Endothelial cell of umbilical vein (primary cell): ENCODE results near the gene POLD3. TPM values are rescaled to one million over a fixed set of nuclear protein-coding genes. Genes with fewer than 3 reads are reported as not detected.

Source experiments
- BruUV-seq: library from RNA; stranded (reverse); fragments of 400-500 nt; replicated peaks from 2 replicates; lab custom pipeline; 2021; lab: Mats Ljungman, UMichigan
- CTCF ChIA-PET: fragments of 300-600, 350-600 bp; sonication (Branson Sonifier 250); formaldehyde crosslinking; loops from one replicate; lab custom pipeline; 2021; ENCODE audit warnings: antibody characterized with exemption, inconsistent platforms; lab: Charles Lee
- POLR2A ChIA-PET: fragments of 300-600, 350-600 bp; sonication (Branson Sonifier 250); formaldehyde crosslinking; loops from one replicate; lab custom pipeline; 2021; ENCODE audit warnings: antibody characterized with exemption, inconsistent platforms; lab: Charles Lee
- DNase-seq: peaks from one replicate; pipeline ENCODE4 v3.0.0-alpha.2; 2011; ENCODE audit warnings: low read depth, low spot score
- FAIRE-seq: peaks from 2 replicates; lab custom pipeline; 2011; peaks lifted over from hg19 to GRCh38; lab: Jason Lieb, UNC
- H2AFZ ChIP-seq: 2 replicates; pipeline ENCODE4 v1.6.0; 2012; ENCODE audit warnings: low read depth, low read length, control low read depth, inconsistent platforms
- H3K27ac ChIP-seq: 2 replicates; pipeline ENCODE4 v1.5.1; 2011; ENCODE audit warnings: low read depth, mild to moderate bottlenecking, control low read depth, low read length, moderate library complexity; ENCODE audit not compliant: insufficient read depth
- H3K27me3 ChIP-seq, 2 experiments: 2 replicates each; pipeline versions ENCODE4 v1.6.0 to v1.6.1; 2011; ENCODE audit warnings: low read length in 2 of 2, mixed read lengths in 1 of 2; ENCODE audit not compliant: control insufficient read depth in 2 of 2, insufficient read depth in 2 of 2
- H3K36me3 ChIP-seq, 2 experiments: 2 replicates in 1 of 2; 3 replicates in 1 of 2; pipeline ENCODE4 v1.5.1; 2011; ENCODE audit warnings: low read length in 2 of 2, mild to moderate bottlenecking in 1 of 2, moderate library complexity in 1 of 2; ENCODE audit not compliant: control insufficient read depth in 2 of 2, insufficient read depth in 2 of 2; ENCODE audit errors: extremely low read depth in 1 of 2
- H3K4me1 ChIP-seq: 3 replicates; pipeline ENCODE4 v1.5.1; 2011; ENCODE audit warnings: mild to moderate bottlenecking, low read length; ENCODE audit not compliant: control insufficient read depth, insufficient read depth; ENCODE audit errors: extremely low read depth
- H3K4me2 ChIP-seq: 2 replicates; pipeline ENCODE4 v1.6.1; 2011; ENCODE audit warnings: low read length, control low read depth, mixed read lengths; ENCODE audit not compliant: insufficient read depth
- H3K4me3 ChIP-seq, 3 experiments: fragments of 200-600 bp in 1 of 3; sonication (generic), shearing (Covaris generic) in 1 of 3; replicated peaks in 1 of 3; 2 replicates each; pipeline ENCODE4 v1.5.1; 2011 to 2016; ENCODE audit warnings: control low read depth in 3 of 3, low read length in 3 of 3, mild to moderate bottlenecking in 2 of 3, inconsistent platforms in 1 of 3, low read depth in 1 of 3, moderate library complexity in 1 of 3; ENCODE audit not compliant: insufficient read depth in 1 of 3
- H3K79me2 ChIP-seq: 2 replicates; pipeline ENCODE4 v1.6.0; 2012; ENCODE audit warnings: low read length, inconsistent platforms; ENCODE audit not compliant: control insufficient read depth, insufficient read depth
- H3K9ac ChIP-seq: replicated peaks from 2 replicates; pipeline ENCODE3; 2011; ENCODE audit warnings: low read length, control low read depth; ENCODE audit not compliant: insufficient read depth; ENCODE audit errors: extremely low read depth
- H3K9me1 ChIP-seq: replicated peaks from 3 replicates; pipeline ENCODE4 v1.6.0; 2011; ENCODE audit warnings: mild to moderate bottlenecking, low read length; ENCODE audit not compliant: control insufficient read depth, insufficient read depth; ENCODE audit errors: extremely low read depth
- H3K9me3 ChIP-seq: replicated peaks from 2 replicates; pipeline ENCODE4 v1.5.1; 2012; ENCODE audit warnings: low read length, inconsistent platforms; ENCODE audit not compliant: control insufficient read depth, insufficient read depth
- H4K20me1 ChIP-seq: replicated peaks from 2 replicates; pipeline ENCODE3; 2011; ENCODE audit warnings: mild to moderate bottlenecking, low read length; ENCODE audit not compliant: control insufficient read depth, insufficient read depth; ENCODE audit errors: extremely low read depth
- EZH2 ChIP-seq: IDR thresholded peaks from 2 replicates; pipeline ENCODE4 v1.6.1; 2012; ENCODE audit warnings: borderline replicate concordance, low read depth, mild to moderate bottlenecking, moderate library complexity, low read length, inconsistent platforms; ENCODE audit not compliant: severe bottlenecking
- FOS ChIP-seq: IDR thresholded peaks from 2 replicates; pipeline ENCODE4 v1.6.1; 2011; ENCODE audit warnings: mild to moderate bottlenecking, low read length, moderate library complexity, borderline replicate concordance; ENCODE audit not compliant: insufficient read depth
- GATA2 ChIP-seq: IDR thresholded peaks from 2 replicates; pipeline ENCODE4 v1.7.0; 2011; ENCODE audit warnings: low read depth, mild to moderate bottlenecking, moderate library complexity, mixed read lengths, low read length; ENCODE audit not compliant: insufficient read length, insufficient read depth
- MYC ChIP-seq: IDR thresholded peaks from one replicate; pipeline ENCODE4 v1.6.1; 2011; ENCODE audit warnings: mild to moderate bottlenecking, low read depth, low read length
- dilution Hi-C: fragments of 300-500 bp; cut with MboI; formaldehyde crosslinking; loops from one replicate; pipeline ENCODE4 v1.15.0; 2019; ENCODE audit warnings: low sequenced_read_pairs; ENCODE audit not compliant: extremely low pct_ligation_motif_present
- intact Hi-C: fragments of 100-400 bp; cut with micrococcal nuclease; formaldehyde crosslinking; loops from one replicate; pipeline ENCODE4 v1.10.0; 2022
- polyA plus RNA-seq, 4 experiments: library from polyadenylated mRNA; depleted of rRNA in 3 of 4; stranded (reverse) in 3 of 4; unstranded in 1 of 4; fragments of >200 nt; gene quantifications; 2 replicates each; pipeline versions ENCODE4 v1.2.1 to v1.2.3, GENCODE V29; 2011 to 2012; ENCODE audit warnings: missing spikeins in 1 of 4
- total RNA-seq: library from RNA; stranded (reverse); gene quantifications from 2 replicates; pipeline ENCODE4 v1.2.3, GENCODE V29; 2021
- TF ChIP-seq, protein P1 (sequence below), 2 donors: IDR thresholded peaks; 1 replicate in 1 of 2; 2 replicates in 1 of 2; pipeline ENCODE4 v1.5.1; 2011; ENCODE audit warnings: low read length in 2 of 2, mild to moderate bottlenecking in 2 of 2, moderate library complexity in 2 of 2, control low read depth in 1 of 2, inconsistent platforms in 1 of 2, low read depth in 1 of 2; ENCODE audit not compliant: insufficient read depth in 1 of 2; ENCODE audit errors: extremely low read depth in 1 of 2
- TF ChIP-seq, protein P2 (sequence below): IDR thresholded peaks from 2 replicates; pipeline ENCODE4 v1.6.1; 2011; ENCODE audit not compliant: insufficient read depth, insufficient read length

Gene POLD3
- total and polyA plus RNA-seq, 2 donors (not counting 3 experiments of a cell fraction or from before 2014, with no cell fraction given): 8.9 to 25.2 TPM

DNA sequence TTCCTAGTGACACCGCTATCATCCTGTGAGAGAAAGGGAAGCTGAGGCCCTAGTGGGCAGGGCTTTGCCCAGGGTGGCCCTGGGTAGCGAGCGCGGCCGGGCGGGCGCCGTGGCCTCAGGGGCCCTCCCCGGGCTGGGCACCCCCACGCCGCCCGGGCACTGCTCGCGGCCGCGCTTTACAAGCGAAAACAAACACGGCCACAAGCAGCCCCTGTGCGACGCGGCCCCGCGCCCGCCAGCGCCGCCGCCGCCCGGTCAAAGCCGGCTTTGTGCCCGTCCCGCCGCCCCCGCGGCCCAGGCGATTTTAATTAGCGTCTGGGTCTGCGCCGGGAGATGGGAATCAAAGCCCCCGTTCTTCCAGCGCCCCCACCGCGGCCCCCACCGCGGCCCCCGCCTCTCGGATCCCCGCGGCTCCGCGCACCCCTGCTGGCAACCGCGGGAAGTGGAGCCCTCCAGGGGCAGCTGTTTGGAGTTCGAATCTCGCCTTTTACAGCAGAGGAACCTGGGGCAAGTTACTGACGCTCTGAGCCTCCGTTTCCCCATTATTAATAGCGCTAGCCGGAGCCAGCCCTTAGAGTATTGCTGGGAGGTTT is 91.0 kb downstream of the POLD3 start:
- peak overlapping the region; percentile 48 for H2AFZ ChIP-seq
- ChIA-PET POLR2A (no interaction called here), CTCF (interaction anchor here (1.1 to 9.0 kb wide), 8 partner anchors 9 to 72 kb away, joined by 3 to 84 read pairs (median 5); no protein-coding TSS in a partner anchor)
- H3K9me3 ChIP-seq: no peaks in the 10 kb centered on the region
- H3K27ac ChIP-seq: no peak overlapping the region
- no TSS peak for BruUV-seq
- dilution Hi-C loops (no loop called here), intact Hi-C loops (no loop called here)
- H3K79me2 ChIP-seq: no peaks in the 10 kb centered on the region
- no peaks in the 10 kb centered on the region for H3K27me3 ChIP-seq
- no peaks in the 10 kb centered on the region for H3K36me3 ChIP-seq
- peak; percentile 60 for FAIRE-seq
- H3K9ac ChIP-seq: peak overlapping the region; percentile 13
- peaks cover 4% of the 10 kb centered on the region for H3K4me1 ChIP-seq
- DNase-seq: peak; percentile 41
- peak overlapping the region; percentile 27 to 31 (median 29) for H3K4me3 ChIP-seq
- H4K20me1 ChIP-seq: no peaks in the 10 kb centered on the region
- TF ChIP-seq, protein P1, sequence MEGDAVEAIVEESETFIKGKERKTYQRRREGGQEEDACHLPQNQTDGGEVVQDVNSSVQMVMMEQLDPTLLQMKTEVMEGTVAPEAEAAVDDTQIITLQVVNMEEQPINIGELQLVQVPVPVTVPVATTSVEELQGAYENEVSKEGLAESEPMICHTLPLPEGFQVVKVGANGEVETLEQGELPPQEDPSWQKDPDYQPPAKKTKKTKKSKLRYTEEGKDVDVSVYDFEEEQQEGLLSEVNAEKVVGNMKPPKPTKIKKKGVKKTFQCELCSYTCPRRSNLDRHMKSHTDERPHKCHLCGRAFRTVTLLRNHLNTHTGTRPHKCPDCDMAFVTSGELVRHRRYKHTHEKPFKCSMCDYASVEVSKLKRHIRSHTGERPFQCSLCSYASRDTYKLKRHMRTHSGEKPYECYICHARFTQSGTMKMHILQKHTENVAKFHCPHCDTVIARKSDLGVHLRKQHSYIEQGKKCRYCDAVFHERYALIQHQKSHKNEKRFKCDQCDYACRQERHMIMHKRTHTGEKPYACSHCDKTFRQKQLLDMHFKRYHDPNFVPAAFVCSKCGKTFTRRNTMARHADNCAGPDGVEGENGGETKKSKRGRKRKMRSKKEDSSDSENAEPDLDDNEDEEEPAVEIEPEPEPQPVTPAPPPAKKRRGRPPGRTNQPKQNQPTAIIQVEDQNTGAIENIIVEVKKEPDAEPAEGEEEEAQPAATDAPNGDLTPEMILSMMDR (IDR thresholded peaks at IDR 0.05; ENCODE audit: extremely low read depth in 1 of 2, insufficient read depth in 1 of 2, low read depth in 1 of 2, low read length in 2 of 2): peak; percentile 38 to 70
- TF ChIP-seq GATA2: no peak
- H3K4me2 ChIP-seq: peak overlapping the region; percentile 18
- no peaks in the 10 kb centered on the region for H3K9me1 ChIP-seq

DNA sequence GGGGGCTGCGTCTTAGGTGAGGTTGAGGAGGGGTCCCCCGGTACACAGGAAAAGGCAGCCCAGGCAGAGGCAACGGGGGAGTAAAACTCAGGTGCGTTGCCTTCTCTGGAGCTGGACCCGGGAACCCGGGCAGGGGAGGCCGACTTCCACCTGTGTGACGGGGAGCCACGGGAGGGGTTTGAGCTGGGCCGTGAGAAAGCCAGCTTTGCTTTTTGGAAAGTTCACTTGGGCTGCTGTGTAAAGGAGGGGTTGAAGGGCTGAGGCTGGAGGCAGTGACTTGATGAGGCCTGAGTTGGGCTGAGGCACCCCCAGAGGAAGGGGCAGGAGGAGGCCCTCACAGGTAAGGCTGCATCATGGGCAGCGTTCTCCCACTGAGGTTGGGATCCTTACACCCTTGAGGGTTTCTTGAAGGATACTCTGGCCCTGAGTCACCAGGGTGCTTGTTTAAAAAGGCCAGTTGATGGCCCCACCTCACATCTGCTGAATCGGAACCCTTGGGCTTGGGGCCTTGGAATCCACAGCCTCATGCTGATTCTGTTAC is 91.6 kb downstream of the POLD3 start:
- DNase-seq: no peak
- intact Hi-C loops: no loop called here
- dilution Hi-C loops: no loop called here
- Histone ChIP-seq H3K9me3 (no peaks in the 10 kb centered on the region), H2AFZ (peak overlapping the region; percentile 48), H4K20me1 (no peaks in the 10 kb centered on the region), H3K4me3 (peak overlapping the region in 1 of 3 experiments; percentile 27), H3K36me3 (no peaks in the 10 kb centered on the region), H3K79me2 (no peaks in the 10 kb centered on the region), H3K27me3 (no peaks in the 10 kb centered on the region), H3K4me1 (peaks cover 4% of the 10 kb centered on the region), H3K9me1 (no peaks in the 10 kb centered on the region), H3K9ac (no peak overlapping the region), H3K4me2 (peak overlapping the region; percentile 18), H3K27ac (no peak overlapping the region)
- ChIA-PET POLR2A (no interaction called here), CTCF (interaction anchor here (1.1 to 9.0 kb wide), 5 partner anchors 8 to 18 kb away, joined by 4 to 84 read pairs (median 8); no protein-coding TSS in a partner anchor)
- FAIRE-seq: no peak
- BruUV-seq: no TSS peak
- TF ChIP-seq FOS (no peak), EZH2 (no peak), GATA2 (no peak), MYC (no peak)
- TF ChIP-seq, protein P2, sequence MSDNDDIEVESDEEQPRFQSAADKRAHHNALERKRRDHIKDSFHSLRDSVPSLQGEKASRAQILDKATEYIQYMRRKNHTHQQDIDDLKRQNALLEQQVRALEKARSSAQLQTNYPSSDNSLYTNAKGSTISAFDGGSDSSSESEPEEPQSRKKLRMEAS: no peak
